GM21723 (cell line): ENCODE data around the gene WDR83.
A peak's percentile ranks its signal among the peaks of the same experiment; 100 is the strongest.
"Not testable (repeated sequence)": the region's sequence is repeated elsewhere in the genome, so short reads cannot be mapped to it uniquely, and the experiment has no call there.

Experiments
- ATAC-seq: cut with Tn5 transposase; IDR thresholded peaks from one replicate; pipeline ENCODE4 v1.9.1; 2021; ENCODE audit warnings: mild to moderate bottlenecking, moderate library complexity; ENCODE audit not compliant: unreplicated experiment

The WDR83 gene

GRCh38 chr19:12666265-12667048, at the start of gene WDR83, which contains the start of gene MAN2B1:
Gene WDR83 (plus strand): TSS chr19:12666807. CDS start chr19:12669791, 2,984 bp downstream.
Gene MAN2B1 (minus strand): TSS chr19:12666742. CDS start chr19:12666701, 41 bp downstream.
- ATAC-seq: peak; percentile 42

GRCh38 chr19:12617646-12618045, 49.0 kb upstream of the WDR83 start:
- no peak for ATAC-seq

GRCh38 chr19:12621253-12622024, 45.2 kb upstream of the WDR83 start:
- not testable (repeated sequence) for ATAC-seq

DNA sequence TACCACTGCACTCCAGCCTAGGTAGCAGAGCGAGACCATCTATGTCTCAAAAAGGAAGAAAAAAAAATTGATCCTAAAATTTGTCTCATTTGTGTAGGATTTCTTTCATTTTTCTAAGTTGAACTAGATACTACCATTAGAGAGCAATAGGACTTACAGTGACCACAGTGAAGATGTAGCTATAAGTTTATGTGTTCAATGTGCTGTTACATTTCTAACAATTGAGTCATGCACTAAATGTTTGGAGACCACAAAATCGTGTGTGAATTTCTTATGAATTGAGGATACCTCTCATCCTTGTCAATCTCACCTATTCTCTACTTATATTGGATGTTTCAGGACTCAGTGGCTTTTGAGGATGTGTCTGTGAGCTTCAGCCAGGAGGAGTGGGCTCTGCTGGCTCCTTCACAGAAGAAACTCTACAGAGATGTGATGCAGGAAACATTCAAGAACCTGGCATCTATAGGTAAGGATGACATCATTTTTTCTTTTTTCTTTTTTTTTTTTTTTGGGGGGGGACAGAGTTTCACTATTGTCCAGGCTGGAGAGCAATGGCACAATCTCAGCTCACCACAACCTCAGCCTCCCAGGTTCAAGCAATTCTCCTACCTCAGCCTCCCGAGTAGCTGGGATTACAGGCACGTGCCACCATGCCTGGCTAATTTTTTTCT, 43.1 kb upstream of the WDR83 start:
- ATAC-seq: no peak

DNA sequence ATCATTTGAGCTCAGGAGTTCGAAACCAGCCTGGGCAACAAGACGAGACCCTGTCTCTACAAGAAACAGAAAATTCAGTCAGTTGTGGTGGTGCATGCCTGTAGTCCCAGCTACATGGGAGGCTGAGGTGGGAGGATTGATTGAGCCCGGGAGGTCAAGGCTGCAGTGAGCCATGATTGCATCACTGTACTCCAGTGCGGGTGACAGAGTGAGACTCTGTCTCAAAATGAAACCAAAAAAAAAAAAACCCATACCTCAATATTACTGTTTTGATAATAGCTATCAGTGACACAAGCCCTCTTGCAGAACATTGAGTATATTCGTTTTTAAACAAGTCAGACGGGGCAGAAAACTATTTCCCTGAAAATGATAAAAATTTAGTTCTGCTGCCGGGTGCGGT, 39.6 kb upstream of the WDR83 start:
- no peak for ATAC-seq

DNA sequence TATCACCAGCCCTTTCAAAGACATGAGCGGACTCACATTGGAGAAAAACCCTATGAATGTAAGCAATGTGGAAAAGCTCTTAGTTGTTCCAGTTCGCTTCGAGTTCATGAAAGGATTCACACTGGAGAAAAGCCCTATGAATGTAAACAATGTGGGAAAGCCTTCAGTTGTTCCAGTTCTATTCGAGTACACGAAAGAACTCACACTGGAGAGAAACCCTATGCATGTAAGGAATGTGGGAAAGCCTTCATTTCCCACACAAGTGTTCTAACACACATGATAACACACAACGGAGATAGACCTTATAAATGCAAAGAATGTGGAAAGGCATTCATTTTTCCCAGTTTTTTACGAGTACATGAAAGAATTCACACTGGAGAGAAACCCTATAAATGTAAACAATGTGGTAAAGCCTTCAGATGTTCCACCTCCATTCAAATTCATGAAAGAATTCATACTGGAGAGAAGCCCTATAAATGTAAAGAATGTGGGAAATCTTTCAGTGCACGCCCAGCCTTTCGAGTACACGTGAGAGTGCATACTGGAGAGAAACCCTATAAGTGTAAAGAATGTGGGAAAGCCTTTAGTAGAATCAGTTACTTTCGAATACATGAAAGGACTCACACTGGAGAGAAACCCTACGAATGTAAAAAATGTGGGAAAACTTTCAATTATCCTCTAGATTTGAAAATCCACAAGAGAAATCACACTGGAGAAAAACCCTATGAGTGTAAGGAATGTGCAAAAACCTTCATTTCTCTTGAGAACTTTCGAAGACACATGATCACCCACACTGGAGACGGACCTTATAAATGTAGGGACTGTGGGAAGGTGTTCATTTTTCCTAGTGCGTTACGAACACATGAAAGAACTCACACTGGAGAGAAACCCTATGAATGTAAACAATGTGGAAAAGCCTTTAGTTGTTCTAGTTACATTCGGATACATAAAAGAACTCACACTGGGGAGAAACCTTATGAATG, 38.3 kb upstream of the WDR83 start:
- no peak for ATAC-seq

DNA sequence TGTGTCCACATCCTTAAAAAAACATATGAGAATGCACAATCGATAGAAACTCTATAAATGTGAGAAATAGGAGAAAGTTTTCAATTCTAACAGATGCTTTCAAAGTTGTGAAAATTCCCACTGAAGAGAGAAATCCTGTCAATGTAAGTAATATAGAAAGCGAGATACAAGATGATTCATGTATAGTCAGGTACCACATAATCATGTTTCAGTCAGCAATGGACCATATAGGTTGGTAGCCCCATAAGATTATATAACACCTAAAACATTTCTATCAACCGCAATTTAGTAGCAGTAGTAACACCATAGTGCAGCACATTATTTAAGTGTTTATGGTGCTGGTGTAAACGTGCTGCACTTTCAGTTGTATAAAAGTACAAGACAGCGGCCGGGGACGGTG, 37.4 kb upstream of the WDR83 start:
- ATAC-seq: no peak

DNA sequence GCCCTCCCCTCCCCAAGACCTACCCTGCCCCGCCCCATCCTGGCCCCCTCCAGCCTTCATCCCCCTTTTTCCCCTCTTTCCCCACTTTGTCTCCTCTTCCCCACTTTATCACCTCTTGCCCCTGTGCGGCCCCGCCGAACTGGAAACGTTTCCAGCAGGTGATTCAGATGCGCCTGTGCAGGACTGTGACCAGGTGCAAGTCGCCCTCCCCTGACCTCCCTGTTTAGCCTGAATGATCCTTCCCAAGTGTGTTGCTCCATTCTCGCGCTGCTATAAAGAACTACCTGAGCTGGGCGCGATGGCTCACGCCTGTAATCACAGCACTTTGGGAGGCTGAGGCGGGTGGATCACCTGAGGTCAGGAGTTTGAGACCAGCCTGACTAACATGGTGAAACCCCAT, 30.0 kb upstream of the WDR83 start:
- no peak for ATAC-seq

DNA sequence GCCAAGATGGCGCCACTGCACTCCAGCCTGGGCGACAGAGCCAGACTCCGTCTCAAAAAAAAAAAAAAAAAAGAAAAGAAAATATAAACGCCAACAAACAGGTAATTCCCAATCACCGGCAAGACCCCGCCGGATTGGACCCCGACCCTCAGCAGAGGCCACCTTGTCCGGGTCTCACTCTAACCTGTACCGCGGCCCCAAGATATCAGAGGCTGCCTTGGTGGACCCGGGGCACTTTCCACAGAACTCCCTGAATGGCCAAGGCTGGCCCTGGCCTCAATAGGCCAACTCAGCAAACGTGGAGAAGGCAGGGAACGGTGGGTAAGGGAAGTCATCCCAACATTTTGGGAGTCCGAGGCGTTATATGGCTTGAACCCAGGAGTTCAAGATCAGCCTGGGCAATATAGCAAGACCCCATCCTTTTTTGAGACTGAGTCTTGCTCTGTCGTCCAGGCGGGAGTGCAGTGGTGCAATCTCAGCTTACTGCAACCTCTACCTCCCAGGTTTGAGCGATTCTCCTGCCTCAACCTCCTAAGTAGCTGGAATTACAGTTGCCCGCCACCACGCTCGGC, 27.9 kb upstream of the WDR83 start:
- no peak for ATAC-seq

DNA sequence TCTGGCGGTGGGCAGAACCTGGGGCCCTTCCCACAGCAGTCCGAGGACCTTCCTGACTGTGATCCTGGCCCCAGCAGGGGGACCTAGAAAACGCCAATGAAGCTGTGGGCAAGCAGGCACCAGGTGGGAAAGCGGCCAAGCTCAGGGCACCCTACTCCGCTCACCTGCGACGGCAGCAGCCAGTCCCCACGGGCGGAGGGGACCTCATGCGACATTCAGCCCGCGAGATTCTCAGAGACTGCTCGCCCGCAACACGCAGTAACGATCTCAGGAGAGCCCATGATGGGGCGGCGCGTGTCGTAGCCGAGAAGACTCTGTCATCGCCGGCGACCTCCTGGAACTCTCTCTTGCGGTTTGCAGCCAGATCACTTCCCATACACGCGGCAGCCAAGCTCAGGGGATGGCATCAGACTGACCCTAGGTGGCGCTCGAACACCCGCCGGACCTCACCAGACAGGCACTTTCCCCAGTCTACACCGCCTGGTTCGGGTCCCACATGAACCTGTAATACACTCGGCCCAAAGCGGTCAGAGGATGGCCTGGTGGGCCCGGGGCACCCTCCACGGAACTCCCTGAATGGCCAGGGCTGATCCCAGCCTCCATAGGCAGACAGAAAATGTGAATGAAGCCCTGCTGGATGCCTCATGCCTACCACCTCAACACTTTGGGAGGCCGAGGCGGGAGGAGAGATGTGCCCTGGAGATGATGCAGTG, 26.6 kb upstream of the WDR83 start:
- ATAC-seq: peak; percentile 56

DNA sequence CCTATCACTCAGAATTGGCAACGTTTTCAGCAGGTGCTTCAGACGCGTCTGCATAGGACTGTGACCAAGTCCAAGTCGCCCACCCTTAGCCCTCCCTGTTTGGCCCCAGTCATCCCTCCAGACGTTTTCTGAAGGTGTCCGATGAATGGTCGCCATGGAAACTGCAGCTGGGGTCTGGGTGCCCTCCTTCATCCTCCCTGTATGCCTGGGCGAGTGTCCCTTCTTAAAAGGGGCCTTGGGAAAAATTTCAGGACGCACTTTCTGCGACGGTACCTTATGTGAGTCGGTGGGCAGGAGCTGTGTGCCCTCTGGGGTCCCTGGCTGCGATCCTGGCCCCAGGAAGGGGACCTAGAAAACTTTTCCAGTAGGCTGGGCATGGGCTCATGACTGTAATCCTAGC, 25.2 kb upstream of the WDR83 start:
- no peak for ATAC-seq

DNA sequence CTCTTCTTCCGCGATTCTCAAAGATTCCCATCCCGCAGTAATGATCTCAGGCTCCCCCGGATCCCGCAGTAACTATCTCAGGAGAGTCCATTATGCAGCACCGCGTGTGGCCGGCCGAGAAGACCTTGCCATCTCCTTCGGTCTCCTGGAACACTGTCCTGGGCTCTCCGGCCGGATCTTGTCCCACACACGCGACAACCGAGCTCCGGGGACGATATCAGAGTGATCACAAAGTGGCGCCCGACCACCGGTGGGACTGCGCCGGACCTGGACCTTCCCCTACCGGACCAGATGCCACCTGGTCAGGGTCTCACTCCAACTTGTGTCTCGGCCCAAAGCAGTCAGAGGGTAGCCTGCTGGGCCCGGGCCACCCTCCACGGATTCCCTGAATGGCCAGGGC, 24.1 kb upstream of the WDR83 start:
- no peak for ATAC-seq

DNA sequence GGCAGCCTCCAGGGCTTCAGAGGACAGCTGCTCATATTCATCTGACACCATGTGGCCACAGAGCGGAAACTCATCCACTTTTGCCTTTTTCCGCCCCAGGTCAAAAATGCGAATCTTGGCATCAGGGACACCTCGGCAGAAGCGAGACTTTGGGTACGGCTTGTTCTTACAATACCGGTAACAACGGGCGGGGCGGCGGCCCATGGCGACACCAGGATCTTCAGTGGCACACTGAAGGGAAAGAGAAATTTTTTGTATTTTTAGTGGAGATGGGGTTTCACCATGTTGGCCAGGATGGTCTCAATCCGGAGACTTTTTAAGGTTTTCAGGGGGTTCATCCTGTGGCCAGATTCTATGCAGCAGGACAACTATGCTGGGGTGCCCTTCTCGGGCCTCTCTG, 22.9 kb upstream of the WDR83 start:
- ATAC-seq: not testable (repeated sequence)

DNA sequence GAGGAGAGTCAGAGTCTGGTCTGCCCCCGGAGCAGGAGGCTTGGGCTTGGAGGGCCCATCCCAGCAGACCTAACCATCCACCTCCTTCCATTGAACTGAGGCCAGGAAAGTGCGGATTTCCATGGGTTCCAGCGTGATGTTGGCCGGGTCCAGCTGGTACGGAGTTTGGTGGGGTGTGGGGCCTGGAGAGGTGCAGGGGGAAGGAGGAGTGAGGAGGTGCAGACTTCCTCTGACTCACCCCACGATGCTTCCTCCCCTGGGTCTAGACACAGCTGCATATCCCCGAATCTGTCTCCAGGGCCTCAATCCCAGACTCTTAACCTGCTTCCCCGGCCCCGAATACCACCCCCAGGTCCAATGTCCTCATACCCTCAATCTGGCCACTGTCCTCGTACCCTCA, 20.1 kb upstream of the WDR83 start:
- ATAC-seq: no peak

DNA sequence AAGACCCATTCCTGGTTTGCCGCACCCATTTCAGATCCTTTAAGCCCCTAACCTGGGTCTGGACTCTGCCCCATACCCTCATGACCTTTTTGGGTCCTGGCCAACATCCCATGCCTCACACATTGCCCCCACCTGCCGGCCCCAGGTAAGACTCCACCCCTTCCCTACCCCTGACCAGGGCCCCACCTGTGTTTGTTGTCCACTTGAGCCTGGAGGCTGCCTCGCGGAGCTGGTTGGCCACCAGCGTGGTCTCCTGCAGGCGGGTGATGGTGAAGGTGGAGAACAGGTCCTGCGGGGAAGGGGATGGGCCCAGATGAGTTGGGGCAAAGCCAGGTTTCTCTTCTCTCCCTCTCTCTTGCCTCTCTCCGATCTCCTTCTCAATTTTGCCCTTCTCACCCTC, 19.6 kb upstream of the WDR83 start:
- no peak for ATAC-seq

DNA sequence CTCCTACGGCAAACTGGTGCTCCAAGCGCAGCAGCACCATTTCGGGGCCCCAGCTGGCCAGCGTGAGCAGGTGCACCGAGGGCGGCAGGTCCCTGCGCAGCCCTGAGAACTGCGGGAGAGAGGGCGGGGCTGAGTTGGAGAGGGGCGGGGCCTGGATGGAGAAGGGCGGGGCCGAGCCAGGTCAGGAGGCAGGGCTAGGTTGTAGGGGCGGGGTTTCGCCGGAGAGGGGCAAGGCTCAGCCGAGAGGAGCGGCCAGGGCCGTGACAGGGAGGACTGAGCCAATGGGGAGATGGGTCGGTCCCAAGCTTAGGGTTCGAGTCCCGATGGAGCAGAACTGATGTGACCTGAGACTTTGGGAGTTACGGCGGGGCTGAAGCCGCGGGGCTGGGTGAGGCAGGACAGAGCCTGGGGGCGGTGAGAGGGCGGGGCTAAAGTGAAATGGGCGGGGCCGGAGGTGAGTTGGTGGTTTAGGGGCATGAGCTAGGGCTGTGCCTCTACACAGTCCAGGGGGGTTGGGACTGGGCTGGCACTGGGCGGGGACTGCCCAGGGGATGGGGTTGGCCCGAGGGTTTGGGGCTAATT, 19.0 kb upstream of the WDR83 start:
- no peak for ATAC-seq

GRCh38 chr19:12648088-12648487, 18.5 kb upstream of the WDR83 start:
- no peak for ATAC-seq

DNA sequence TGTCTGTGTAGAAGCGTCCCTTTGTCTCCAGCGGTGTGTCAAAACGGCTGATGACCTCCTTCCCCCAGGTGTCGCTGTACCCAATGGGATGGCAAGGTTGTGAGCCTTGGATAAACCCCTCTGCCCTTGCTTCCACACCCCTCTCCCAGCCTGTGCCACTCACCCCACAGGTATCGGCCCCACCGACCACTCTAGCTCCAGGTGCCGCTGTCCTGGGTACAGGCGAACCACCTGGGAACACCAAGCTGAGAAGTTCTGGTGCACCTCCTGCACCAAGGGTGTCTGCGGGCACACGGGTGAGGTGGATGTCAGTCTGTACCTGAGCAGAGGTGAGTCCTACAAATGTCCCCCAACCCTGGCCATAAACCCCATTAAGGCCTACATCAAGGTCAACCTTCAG, 16.7 kb upstream of the WDR83 start:
- ATAC-seq: no peak

GRCh38 chr19:12652219-12652618, 14.4 kb upstream of the WDR83 start:
- ATAC-seq: no peak
